Activated CD8-positive, alpha-beta memory T cell treated with anti-CD3 and anti-CD28 coated beads for 1 hour (primary cell): ENCODE results near the gene PXK.

Source experiments
- DNase-seq, 2 donors: peaks; one replicate each; pipeline ENCODE4 v3.0.0-alpha.2; 2020; ENCODE audit warnings: low read depth in 1 of 2; ENCODE audit errors: extremely low read depth in 1 of 2

The PXK gene

GRCh38 chr3:58345457-58345856 lies 12.8 kb downstream of the PXK start:
- DNase-seq = no peak

GRCh38 chr3:58346368-58346767 lies 13.7 kb downstream of the PXK start:
- no peak for DNase-seq

GRCh38 chr3:58347984-58348383 lies 15.3 kb downstream of the PXK start:
- no peak for DNase-seq

- no peak for DNase-seq
Observed at GRCh38 chr3:58349792-58350626, 17.3 kb downstream of the PXK start.

- no peak for DNase-seq
Observed at GRCh38 chr3:58350627-58351013, 17.9 kb downstream of the PXK start.

- DNase-seq = no peak
Observed at GRCh38 chr3:58351920-58352319, 19.2 kb downstream of the PXK start.

- DNase-seq = no peak
Observed at GRCh38 chr3:58352626-58353025, 19.9 kb downstream of the PXK start.

- no peak for DNase-seq
Observed at GRCh38 chr3:58353722-58354553, 21.2 kb downstream of the PXK start.

GRCh38 chr3:58355179-58355578 lies 22.5 kb downstream of the PXK start:
- DNase-seq = no peak

- DNase-seq = no peak
Observed at GRCh38 chr3:58356054-58356453, 23.4 kb downstream of the PXK start.

- DNase-seq = no peak
Observed at GRCh38 chr3:58357402-58357801, 24.7 kb downstream of the PXK start.

GRCh38 chr3:58358092-58358491 lies 25.4 kb downstream of the PXK start:
- no peak for DNase-seq

GRCh38 chr3:58358808-58359207 lies 26.1 kb downstream of the PXK start:
- DNase-seq = no peak

- no peak for DNase-seq
Observed at GRCh38 chr3:58359621-58360020, 26.9 kb downstream of the PXK start.

GRCh38 chr3:58361866-58362265 lies 29.2 kb downstream of the PXK start:
- DNase-seq = no peak

GRCh38 chr3:58366699-58367098 lies 34.0 kb downstream of the PXK start:
- DNase-seq = no peak

- DNase-seq = no peak
Observed at GRCh38 chr3:58369038-58369437, 36.3 kb downstream of the PXK start.

GRCh38 chr3:58369876-58370275 lies 37.2 kb downstream of the PXK start:
- no peak for DNase-seq

- DNase-seq = no peak
Observed at GRCh38 chr3:58370407-58370806, 37.7 kb downstream of the PXK start.

GRCh38 chr3:58371754-58372153 lies 39.1 kb downstream of the PXK start:
- no peak for DNase-seq

GRCh38 chr3:58375254-58375653 lies 42.6 kb downstream of the PXK start:
- no peak for DNase-seq

GRCh38 chr3:58377168-58377567 lies 44.5 kb downstream of the PXK start:
- DNase-seq = no peak
